ENCODE measurements around the gene GBP3.
"Not testable (repeated sequence)": the region's sequence is repeated elsewhere in the genome, so short reads cannot be mapped to it uniquely, and the experiment has no call there.

DNA sequence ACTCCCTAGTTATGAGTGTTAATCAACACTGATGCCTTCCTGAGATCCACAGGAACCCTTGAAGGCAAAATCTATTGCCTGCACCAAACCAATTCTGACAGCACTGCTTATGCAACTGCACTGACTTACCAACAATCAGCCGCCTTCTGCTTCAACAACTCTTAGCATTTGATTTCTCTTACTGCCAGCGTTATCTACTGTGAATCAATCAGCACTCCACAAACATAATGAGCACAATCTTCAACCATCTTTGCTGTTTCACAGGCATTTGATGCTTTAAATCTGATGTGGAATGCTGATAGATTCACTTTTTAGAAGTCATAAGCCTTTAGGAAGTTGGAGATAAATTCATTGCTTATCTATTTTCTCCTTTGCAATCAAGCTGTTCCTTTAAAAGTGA lies 41.2 kb downstream of the GBP3 start:
- TF ChIP-seq, protein P1, sequence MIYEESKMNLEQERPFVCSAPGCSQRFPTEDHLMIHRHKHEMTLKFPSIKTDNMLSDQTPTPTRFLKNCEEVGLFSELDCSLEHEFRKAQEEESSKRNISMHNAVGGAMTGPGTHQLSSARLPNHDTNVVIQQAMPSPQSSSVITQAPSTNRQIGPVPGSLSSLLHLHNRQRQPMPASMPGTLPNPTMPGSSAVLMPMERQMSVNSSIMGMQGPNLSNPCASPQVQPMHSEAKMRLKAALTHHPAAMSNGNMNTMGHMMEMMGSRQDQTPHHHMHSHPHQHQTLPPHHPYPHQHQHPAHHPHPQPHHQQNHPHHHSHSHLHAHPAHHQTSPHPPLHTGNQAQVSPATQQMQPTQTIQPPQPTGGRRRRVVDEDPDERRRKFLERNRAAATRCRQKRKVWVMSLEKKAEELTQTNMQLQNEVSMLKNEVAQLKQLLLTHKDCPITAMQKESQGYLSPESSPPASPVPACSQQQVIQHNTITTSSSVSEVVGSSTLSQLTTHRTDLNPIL (CRISPR knock-in tag; IDR thresholded peaks at IDR 0.05; ENCODE audit: low read depth), result not testable (repeated sequence)
- TF ChIP-seq ZNF8, CSDC2 (CRISPR knock-in tag; IDR thresholded peaks at IDR 0.05): not testable (repeated sequence)

Measured in SK-N-SH treated with all-trans-retinoic acid at 6 μM for 48 hours (cell line).